ENCODE data around the gene CORO6.

- TF ChIP-seq CTCF (conservative IDR thresholded peaks at IDR 0.05; ENCODE audit: low read depth, low read length), result no peak
- TF ChIP-seq RCOR1 (IDR thresholded peaks at IDR 0.05; ENCODE audit: insufficient replicate concordance, low read length), result no peak
- no peak for TF ChIP-seq CEBPB (IDR thresholded peaks at IDR 0.05; ENCODE audit: low read depth, low read length)
- TF ChIP-seq MXI1 (IDR thresholded peaks at IDR 0.05; ENCODE audit: borderline replicate concordance, low read depth, low read length), result no peak
- TF ChIP-seq POLR2A (IDR thresholded peaks at IDR 0.05; ENCODE audit: low read depth, low read length), result no peak
- no peak for TF ChIP-seq RAD21 (IDR thresholded peaks at IDR 0.05; ENCODE audit: low read length)
- TF ChIP-seq RFX5 (IDR thresholded peaks at IDR 0.05; ENCODE audit: low read depth, low read length), result no peak
- TF ChIP-seq CHD1 (IDR thresholded peaks at IDR 0.05; ENCODE audit: low read depth, low read length), result no peak
- TF ChIP-seq MAFK (IDR thresholded peaks at IDR 0.05; ENCODE audit: low read depth, low read length), result no peak
- TF ChIP-seq FOS (IDR thresholded peaks at IDR 0.05; ENCODE audit: low read depth, low read length), result no peak
These were observed 6.2 kb downstream of the CORO6 start for GRCh38 chr17:29616300-29617048.
